ENCODE data around the gene JAZF1. TPM values are rescaled to one million over a fixed set of nuclear protein-coding genes. Genes with fewer than 3 reads are reported as not detected.

The JAZF1 gene
- total and polyA plus RNA-seq, 4 donors: 5.2 to 16.5 (median 10.7) TPM

DNA sequence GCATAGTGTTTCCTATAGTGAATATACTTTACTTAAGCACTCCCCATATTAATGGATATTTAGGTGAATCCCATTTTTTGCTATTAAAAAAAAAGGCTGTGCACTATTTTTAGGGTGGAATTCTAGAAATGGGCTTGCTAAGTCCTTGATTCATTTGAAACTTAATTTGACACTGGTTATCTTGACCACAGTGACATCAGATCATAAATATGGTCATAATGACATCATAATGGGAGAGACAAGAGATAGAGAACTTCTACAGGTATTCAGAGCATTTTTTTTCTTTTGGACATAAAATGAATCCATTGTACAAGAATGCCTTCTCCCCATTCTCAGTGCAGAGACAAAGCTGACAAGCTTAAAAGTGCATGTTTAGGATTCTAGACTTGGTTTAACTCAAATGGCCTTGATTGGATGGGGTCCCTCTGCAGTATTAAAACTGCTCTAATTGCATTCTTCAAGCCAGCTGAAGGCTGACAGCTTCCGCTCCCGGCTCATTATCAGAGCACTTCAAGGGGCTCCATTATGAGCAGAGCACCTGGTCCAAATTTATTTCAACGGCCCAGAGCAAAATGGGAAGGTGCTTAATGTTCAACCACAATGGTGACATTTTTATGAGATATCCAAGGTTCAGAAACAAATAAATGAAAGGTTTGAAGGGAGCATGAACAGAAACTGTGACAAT is 104.8 kb downstream of the JAZF1 start:
- Histone ChIP-seq H3K9me3 (ENCODE audit: control insufficient read depth in 4 of 4, insufficient read depth in 3 of 4, low read length in 3 of 4) (no peaks in the 10 kb centered on the region), H3K9ac (ENCODE audit: insufficient read depth in 1 of 2, low read length in 2 of 2) (no peak overlapping the region), H3K27me3 (ENCODE audit: control insufficient read depth in 3 of 3, insufficient read depth in 3 of 3, low read length in 2 of 3) (no peaks in the 10 kb centered on the region), H3K4me3 (no peak overlapping the region), H3K36me3 (ENCODE audit: control insufficient read depth in 4 of 4, insufficient read depth in 4 of 4, low read length in 4 of 4) (no peaks in the 10 kb centered on the region), H3K4me1 (ENCODE audit: control insufficient read depth in 5 of 5, insufficient read depth in 5 of 5, low read length in 5 of 5) (peaks cover 0 to 13% (median 7%) of the 10 kb centered on the region in 5 donors), H3K27ac (ENCODE audit: low read depth in 1 of 2, low read length in 1 of 2) (no peak overlapping the region)
- 83 to 91% methylated on average over 3 of the region's 3 CpGs for WGBS, 2 donors
- ATAC-seq (ENCODE audit: insufficient read depth, low FRiP score) (no peak), DNase-seq (no peak)
- TF ChIP-seq, protein P1, sequence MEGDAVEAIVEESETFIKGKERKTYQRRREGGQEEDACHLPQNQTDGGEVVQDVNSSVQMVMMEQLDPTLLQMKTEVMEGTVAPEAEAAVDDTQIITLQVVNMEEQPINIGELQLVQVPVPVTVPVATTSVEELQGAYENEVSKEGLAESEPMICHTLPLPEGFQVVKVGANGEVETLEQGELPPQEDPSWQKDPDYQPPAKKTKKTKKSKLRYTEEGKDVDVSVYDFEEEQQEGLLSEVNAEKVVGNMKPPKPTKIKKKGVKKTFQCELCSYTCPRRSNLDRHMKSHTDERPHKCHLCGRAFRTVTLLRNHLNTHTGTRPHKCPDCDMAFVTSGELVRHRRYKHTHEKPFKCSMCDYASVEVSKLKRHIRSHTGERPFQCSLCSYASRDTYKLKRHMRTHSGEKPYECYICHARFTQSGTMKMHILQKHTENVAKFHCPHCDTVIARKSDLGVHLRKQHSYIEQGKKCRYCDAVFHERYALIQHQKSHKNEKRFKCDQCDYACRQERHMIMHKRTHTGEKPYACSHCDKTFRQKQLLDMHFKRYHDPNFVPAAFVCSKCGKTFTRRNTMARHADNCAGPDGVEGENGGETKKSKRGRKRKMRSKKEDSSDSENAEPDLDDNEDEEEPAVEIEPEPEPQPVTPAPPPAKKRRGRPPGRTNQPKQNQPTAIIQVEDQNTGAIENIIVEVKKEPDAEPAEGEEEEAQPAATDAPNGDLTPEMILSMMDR (IDR thresholded peaks at IDR 0.05; ENCODE audit: control extremely low read depth, extremely low read depth): no peak

DNA sequence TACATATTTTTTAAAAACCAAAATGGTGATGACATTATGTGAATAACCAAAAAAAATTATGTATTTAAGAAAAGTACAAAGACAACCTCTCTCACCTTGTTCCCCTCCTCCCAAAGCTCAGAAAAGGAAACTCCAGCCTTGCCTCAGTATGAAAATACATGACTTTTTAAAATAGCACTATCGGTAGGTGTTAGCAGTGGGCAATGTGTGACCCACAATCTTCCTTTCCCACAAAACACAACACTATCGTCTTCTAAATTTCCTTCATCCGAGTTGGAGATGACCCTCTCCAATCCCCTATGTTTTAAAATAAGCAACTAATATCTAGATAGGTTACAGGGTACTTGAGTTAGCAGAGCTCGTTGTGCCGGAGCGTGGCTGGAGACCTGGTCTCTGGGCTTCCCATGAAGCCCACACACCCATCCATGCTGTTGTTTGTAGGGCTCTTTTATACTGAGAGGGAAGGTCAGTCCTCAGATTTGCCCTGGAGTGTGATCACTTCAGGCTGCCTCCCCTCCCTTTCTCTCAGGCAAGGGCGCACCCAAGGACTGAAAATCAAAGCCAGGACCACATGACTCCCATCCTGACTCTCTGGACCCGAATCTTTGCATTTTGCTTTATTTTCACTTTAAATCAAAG is 107.6 kb downstream of the JAZF1 start:
- TF ChIP-seq, protein P1 (IDR thresholded peaks at IDR 0.05; ENCODE audit: control extremely low read depth, extremely low read depth): no peak
- H3K9me3 ChIP-seq (ENCODE audit: control insufficient read depth in 4 of 4, insufficient read depth in 3 of 4, low read length in 3 of 4): no peaks in the 10 kb centered on the region
- H3K36me3 ChIP-seq (ENCODE audit: control insufficient read depth in 4 of 4, insufficient read depth in 4 of 4, low read length in 4 of 4): no peaks in the 10 kb centered on the region
- H3K4me1 ChIP-seq (ENCODE audit: control insufficient read depth in 5 of 5, insufficient read depth in 5 of 5, low read length in 5 of 5): peaks cover 5 to 29% (median 14%) of the 10 kb centered on the region in 5 donors
- no peak for ATAC-seq (ENCODE audit: insufficient read depth, low FRiP score)
- H3K4me3 ChIP-seq: no peak overlapping the region
- 96 to 97% methylated on average over 8 of the region's 8 CpGs for WGBS, 2 donors
- no peaks in the 10 kb centered on the region for H3K27me3 ChIP-seq (ENCODE audit: control insufficient read depth in 3 of 3, insufficient read depth in 3 of 3, low read length in 2 of 3)
- H3K9ac ChIP-seq (ENCODE audit: insufficient read depth in 1 of 2, low read length in 2 of 2): no peak overlapping the region
- H3K27ac ChIP-seq (ENCODE audit: low read depth in 1 of 2, low read length in 1 of 2): no peak overlapping the region
- DNase-seq: no peak

DNA sequence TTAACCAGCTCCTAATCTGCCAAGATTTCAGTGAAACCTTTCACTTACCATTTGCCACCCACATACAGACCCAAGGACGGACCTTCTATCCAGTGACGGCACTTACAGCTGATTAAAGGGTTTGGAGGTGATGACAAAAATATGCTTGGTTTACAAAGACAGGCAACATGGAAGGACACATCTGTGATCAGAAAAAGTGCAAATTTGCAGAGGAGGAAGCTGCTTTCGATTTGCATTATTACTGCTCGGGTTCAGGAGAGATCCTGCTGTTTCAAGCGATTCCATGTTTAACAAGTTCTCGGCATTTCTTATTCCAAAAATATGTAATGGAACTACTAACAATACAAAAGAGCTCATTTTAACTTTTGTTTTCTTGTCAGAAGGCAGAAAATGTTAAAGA is 109.0 kb downstream of the JAZF1 start:
- no peaks in the 10 kb centered on the region for H3K27me3 ChIP-seq (ENCODE audit: control insufficient read depth in 3 of 3, insufficient read depth in 3 of 3, low read length in 2 of 3)
- no peaks in the 10 kb centered on the region for H3K36me3 ChIP-seq (ENCODE audit: control insufficient read depth in 4 of 4, insufficient read depth in 4 of 4, low read length in 4 of 4)
- no peak overlapping the region for H3K4me3 ChIP-seq
- WGBS, 2 donors: 95 to 97% methylated on average over 6 of the region's 6 CpGs
- no peak for DNase-seq
- H3K9me3 ChIP-seq (ENCODE audit: control insufficient read depth in 4 of 4, insufficient read depth in 3 of 4, low read length in 3 of 4): no peaks in the 10 kb centered on the region
- TF ChIP-seq, protein P1 (IDR thresholded peaks at IDR 0.05; ENCODE audit: control extremely low read depth, extremely low read depth): no peak
- H3K4me1 ChIP-seq (ENCODE audit: control insufficient read depth in 5 of 5, insufficient read depth in 5 of 5, low read length in 5 of 5): peaks cover 3 to 21% (median 13%) of the 10 kb centered on the region in 5 donors
- no peak for ATAC-seq (ENCODE audit: insufficient read depth, low FRiP score)
- no peak overlapping the region for H3K27ac ChIP-seq (ENCODE audit: low read depth in 1 of 2, low read length in 1 of 2)
- no peak overlapping the region for H3K9ac ChIP-seq (ENCODE audit: insufficient read depth in 1 of 2, low read length in 2 of 2)

Data from lung (tissue), 12 donors.